Measurements from ENCODE around the gene NAA38.
"Not testable (repeated sequence)": the region's sequence is repeated elsewhere in the genome, so short reads cannot be mapped to it uniquely, and the experiment has no call there.

The NAA38 gene

DNA sequence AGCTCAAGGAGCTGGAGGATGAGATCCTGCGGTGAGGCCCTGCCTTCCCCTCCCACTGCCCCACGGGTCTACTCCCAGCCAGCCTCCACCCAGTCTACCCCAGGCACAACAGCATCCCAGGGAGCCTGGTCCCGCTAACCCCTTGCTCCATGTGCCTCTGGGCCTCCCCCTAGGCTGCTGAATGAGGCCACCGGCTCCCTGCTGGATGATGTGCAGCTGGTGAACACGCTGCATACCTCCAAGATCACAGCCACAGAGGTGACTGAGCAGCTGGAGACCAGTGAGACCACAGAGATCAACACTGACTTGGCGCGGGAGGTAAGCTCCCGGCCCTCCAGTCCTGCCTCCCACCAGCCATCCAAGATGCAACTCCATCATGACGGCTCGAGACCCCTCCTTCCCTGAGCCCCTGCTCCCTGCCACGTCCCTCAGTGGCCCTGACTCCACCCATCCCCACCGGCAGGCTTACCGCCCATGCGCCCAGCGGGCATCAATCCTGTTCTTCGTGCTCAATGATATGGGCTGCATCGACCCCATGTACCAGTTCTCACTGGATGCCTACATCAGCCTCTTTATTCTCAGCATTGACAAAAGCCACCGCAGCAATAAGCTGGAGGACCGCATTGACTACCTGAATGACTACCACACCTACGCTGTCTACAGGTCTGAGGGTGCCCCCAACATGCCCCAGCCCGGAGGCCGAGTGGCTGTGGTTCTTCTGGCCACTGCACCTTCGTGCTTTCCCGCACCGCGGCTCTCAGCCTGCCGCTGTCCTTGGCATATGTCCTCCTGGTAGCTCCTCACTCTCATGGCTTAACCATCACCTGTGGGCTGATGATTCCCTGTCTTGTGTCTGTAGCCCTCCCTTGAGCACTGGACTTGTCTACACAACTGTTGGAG, 38.4 kb downstream of the NAA38 start:
- no peak for DNase-seq

DNA sequence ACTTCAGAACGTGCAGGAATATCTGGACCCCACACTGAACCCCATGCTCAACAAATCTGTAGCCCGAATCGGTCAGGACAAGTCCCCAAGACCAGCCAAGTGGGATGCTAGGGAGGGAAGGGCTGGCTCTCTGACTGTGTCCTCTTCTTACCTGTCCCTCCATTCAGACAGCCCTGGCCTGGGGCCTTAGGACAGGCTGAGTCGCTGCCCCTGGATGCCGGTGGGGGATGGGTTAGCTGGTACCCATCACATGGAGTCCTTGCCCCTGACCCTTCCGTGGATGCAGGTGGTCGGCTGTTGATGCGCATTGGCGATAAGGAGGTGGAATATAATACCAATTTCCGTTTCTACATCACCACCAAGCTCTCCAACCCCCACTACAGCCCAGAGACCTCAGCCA, 39.3 kb downstream of the NAA38 start:
- no peak for DNase-seq

DNA sequence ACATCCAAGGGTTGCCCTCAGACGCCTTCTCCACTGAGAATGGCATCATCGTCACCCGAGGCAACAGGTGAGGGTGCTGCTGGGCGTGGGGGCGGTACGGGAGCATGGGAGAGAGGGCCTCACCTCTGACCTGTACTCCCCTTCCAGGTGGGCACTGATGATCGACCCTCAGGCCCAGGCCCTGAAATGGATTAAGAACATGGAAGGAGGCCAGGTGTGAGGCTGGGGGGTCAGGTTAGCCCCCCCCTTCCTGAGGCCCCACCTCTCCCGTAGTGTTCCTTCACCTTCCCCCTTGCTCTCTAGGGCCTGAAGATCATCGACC, 39.8 kb downstream of the NAA38 start:
- DNase-seq = no peak

DNA sequence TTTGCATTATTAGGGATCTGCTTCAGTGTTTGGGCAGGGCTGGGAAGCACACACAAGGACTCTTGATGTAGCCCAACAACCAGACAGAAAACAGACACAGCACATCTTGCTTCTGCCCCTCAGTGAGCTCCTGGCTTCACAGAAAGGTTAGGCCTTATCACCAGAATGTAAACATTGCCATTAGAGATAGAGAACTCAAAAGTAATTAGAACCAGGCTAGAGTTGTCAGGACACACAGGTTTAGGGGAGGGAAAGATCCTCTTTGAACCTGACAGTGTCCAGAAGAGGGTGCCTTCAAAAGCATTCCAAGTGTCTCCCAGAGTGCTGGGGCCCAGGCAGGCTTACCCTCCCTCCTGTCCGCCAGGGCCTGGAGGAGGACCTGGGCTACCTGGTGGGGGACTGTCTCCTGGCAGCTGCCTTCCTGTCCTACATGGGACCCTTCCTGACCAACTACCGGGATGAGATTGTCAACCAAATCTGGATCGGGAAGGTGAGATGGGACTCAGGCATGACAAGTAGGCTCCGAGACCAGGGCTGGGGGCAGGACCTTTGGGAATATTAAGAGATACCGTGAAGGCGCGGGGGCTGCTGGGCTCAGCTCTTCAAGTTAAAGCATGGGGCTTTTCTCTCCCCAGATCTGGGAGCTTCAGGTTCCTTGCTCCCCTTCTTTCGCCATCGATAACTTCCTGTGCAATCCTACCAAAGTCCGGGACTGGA, 40.3 kb downstream of the NAA38 start:
- no peak for DNase-seq

DNA sequence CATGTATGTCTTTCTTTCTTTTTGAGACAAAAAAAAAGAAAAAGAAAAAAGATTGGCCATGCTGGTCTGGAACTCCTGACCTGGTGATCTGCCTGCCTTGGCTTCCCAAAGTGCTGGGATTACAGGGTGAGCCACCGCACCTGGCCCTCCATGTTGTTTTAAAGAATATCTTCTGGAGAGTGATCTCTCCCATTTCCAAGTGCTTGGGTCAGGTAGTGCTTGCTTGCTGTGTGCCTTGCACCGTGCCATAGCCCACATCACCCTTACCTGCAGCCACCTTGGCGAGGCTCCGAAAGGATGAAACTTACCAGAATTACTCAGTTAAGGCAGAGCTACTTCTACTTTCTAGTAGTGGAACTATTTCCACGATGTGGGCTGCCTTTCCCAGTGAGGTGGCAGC, 42.4 kb downstream of the NAA38 start:
- DNase-seq = no peak

DNA sequence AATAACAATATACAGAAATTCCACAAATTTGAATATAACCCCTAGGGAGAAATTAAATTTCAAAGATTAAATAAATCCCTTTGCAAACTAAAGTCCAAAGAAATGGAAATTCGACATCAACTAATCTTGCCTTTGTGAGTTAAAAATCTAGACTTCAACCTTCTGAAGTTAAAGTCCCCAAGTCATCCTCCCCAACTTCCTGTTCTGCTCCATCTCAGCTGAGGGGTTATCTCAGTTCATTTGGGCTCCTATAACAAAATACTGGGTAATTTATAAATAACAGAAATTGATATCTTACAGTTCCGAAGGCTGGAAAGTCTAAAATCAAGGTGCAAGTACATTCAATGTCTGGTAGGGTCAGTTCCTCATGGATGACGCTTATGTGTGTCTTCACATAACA, 46.1 kb downstream of the NAA38 start:
- no peak for DNase-seq

DNA sequence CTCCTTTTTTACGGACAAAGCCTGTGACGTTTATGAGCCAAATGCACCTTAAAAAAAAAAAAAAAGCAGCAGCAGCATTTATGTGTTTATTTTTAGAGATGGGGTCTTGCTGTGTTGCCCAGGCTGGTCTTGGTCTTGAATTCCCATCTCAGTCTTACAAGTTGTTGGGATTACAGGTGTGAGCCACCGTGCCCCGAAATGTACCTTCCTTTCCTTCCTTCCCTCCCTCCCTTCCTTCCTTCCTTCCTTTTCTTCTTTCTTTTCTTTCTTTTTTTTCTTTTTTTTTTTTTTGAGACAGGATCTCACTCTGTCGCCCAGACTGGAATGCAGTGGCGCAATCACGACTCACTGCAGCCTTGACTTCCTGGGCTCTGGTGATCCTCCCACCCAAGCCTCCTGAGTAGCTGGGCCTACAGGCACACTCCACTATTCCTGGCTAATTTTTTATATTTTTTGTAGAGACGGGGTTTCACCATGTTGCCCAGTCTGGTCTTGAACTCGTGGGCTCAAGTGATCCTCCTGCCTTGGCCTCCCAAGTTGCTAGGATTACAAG, 47.5 kb downstream of the NAA38 start:
- not testable (repeated sequence) for DNase-seq

DNA sequence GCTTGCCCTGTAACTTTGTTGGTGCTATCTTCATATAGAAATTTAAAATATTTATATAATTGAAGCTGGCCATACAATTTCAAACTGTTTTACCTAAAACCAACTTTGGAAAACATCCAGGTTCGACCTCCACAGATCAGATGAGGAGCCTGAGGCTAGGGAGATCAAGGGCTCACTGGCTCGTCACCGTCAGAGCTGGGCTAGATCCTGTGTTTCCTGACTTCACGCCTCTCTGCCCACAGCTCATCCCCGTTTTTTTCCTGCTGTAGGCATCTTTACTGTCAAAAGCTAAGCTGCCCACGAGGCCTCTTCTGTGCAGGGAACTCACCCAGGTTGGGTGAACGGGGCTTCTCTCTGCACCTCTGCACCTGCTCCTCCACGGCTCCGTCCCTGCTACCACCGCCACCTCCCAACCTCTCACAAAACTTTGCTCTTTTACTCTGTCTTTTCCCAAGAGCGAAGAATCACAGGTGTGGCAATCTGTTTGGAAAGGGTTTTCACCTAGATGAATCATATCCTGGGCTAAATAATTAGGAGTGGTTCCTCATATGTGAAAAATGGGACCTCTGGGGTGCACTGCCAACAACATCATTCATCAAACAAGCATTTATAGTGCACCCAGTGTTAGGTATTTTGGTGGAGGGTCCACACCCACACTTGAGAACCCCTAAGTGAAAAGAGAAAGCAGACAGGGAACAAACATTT, 48.1 kb downstream of the NAA38 start:
- DNase-seq = no peak

DNA sequence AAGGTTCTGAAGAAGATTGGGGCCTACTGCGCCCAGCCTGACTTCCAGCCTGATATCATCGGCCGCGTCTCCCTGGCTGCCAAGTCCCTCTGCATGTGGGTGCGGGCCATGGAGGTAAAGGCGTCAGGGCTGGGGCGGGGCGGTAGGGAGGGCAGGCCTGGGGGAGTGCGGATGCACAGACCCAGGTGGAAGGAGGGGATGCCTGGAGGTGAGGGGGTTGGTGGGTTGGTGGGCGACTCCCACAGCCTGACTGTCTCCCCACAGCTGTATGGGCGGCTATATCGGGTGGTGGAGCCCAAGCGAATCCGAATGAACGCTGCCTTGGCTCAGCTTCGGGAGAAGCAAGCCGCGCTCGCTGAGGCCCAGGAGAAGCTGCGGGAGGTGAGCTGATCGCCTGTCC, 50.2 kb downstream of the NAA38 start:
- DNase-seq = no peak

All from stimulated activated CD8-positive, alpha-beta memory T cell treated with anti-CD3 and anti-CD28 coated beads, Interleukin-4, amount 100 ng/mL, for 48 hours (primary cell).